Measurements from ENCODE around the gene FRMD8. TPM values are rescaled to one million over a fixed set of nuclear protein-coding genes. Genes with fewer than 3 reads are reported as not detected.
"Not testable (repeated sequence)": the region's sequence is repeated elsewhere in the genome, so short reads cannot be mapped to it uniquely, and the experiment has no call there.

The FRMD8 gene
- polyA plus RNA-seq, 1 donor from 2014 or later = 22.2 TPM

- H3K36me3 ChIP-seq (ENCODE audit: insufficient read depth, low read length); H3K27ac ChIP-seq (ENCODE audit: low read length); H3K4me2 ChIP-seq (ENCODE audit: low read length); H3F3A ChIP-seq (ENCODE audit: insufficient read depth, low read length, poor library complexity, severe bottlenecking); H3K9me3 ChIP-seq (ENCODE audit: low read length); H3K9ac ChIP-seq (ENCODE audit: low read length); H3K27me3 ChIP-seq (ENCODE audit: insufficient read depth, low read depth, low read length); H3K79me2 ChIP-seq (replicated peaks; ENCODE audit: insufficient read depth, low read length); H3K9me2 ChIP-seq (ENCODE audit: insufficient read depth, low read length); H4K20me1 ChIP-seq (ENCODE audit: insufficient read depth); H2AFZ ChIP-seq (ENCODE audit: low read depth, low read length); H3K4me3 ChIP-seq (ENCODE audit: low read length): not testable (repeated sequence)
Observed at GRCh38 chr11:65452259-65452658, 65.8 kb downstream of the FRMD8 start.

GRCh38 chr11:65452806-65453490 is 66.5 kb downstream of the FRMD8 start:
- H4K20me1 ChIP-seq (ENCODE audit: insufficient read depth) = no peaks in the 10 kb centered on the region
- H3K4me3 ChIP-seq (ENCODE audit: low read length) = no peak overlapping the region
- H3K4me2 ChIP-seq (ENCODE audit: low read length) = no peak overlapping the region
- H3K36me3 ChIP-seq (ENCODE audit: insufficient read depth, low read length) = no peaks in the 10 kb centered on the region
- H2AFZ ChIP-seq (ENCODE audit: low read depth, low read length) = no peak overlapping the region
- no peaks in the 10 kb centered on the region for H3K27me3 ChIP-seq (ENCODE audit: insufficient read depth, low read depth, low read length)
- H3K27ac ChIP-seq (ENCODE audit: low read length) = no peak overlapping the region
- no peaks in the 10 kb centered on the region for H3K9me3 ChIP-seq (ENCODE audit: low read length)
- H3K9me2 ChIP-seq (ENCODE audit: insufficient read depth, low read length) = no peaks in the 10 kb centered on the region
- H3K79me2 ChIP-seq (replicated peaks; ENCODE audit: insufficient read depth, low read length) = no peaks in the 10 kb centered on the region
- H3F3A ChIP-seq (ENCODE audit: insufficient read depth, low read length, poor library complexity, severe bottlenecking) = no peaks in the 10 kb centered on the region
- H3K9ac ChIP-seq (ENCODE audit: low read length) = no peak overlapping the region
- TF ChIP-seq MXI1 (conservative IDR thresholded peaks at IDR 0.05; ENCODE audit: poor library complexity, severe bottlenecking) (no peak), SMC3 (conservative IDR thresholded peaks at IDR 0.05; ENCODE audit: poor library complexity) (no peak), EZH2 (IDR thresholded peaks at IDR 0.05; ENCODE audit: borderline replicate concordance, insufficient read depth, low read length, poor library complexity, severe bottlenecking) (no peak), REST (IDR thresholded peaks at IDR 0.05; ENCODE audit: borderline replicate concordance) (no peak), RAD21 (conservative IDR thresholded peaks at IDR 0.05) (no peak), EP300 (conservative IDR thresholded peaks at IDR 0.05; ENCODE audit: poor library complexity, severe bottlenecking) (no peak), TAF1 (IDR thresholded peaks at IDR 0.05; ENCODE audit: low read depth) (no peak), POLR2AphosphoS5 (IDR thresholded peaks at IDR 0.05) (no peak), CTCF (IDR thresholded peaks at IDR 0.05; ENCODE audit: poor library complexity, severe bottlenecking) (no peak)

Measured in neural cell (in vitro differentiated cells).